GM23338 (cell line): Measurements from ENCODE around the gene ACSL4. TPM values are rescaled to one million over a fixed set of nuclear protein-coding genes. Genes with fewer than 3 reads are reported as not detected.

Experiments used
- ATAC-seq: fragments of 200-7000 bp; cut with Tn5 transposase; 3 replicates; pipeline ENCODE4 v1.9.1; 2020
- DNase-seq: peaks from one replicate; pipeline ENCODE4 v3.0.0-alpha.2; 2015; ENCODE audit warnings: low spot score
- H2AFZ ChIP-seq: fragments of 200-600 bp; sonication (generic); 2 replicates; pipeline ENCODE4 v1.8.0; 2016; ENCODE audit warnings: antibody characterized with exemption, mild to moderate bottlenecking, moderate library complexity
- H3F3A ChIP-seq: fragments of 200-600 bp; sonication (generic); replicated peaks from 2 replicates; pipeline ENCODE4 v1.8.0; 2017; ENCODE audit warnings: antibody characterized with exemption, mixed run types, low read depth
- H3K27ac ChIP-seq: fragments of 200-600 bp; sonication (generic); 2 replicates; pipeline ENCODE4 v1.6.1; 2016; ENCODE audit warnings: low read depth
- H3K27me3 ChIP-seq: fragments of 200-600 bp; sonication (generic); 2 replicates; pipeline ENCODE4 v1.8.0; 2016; ENCODE audit warnings: mild to moderate bottlenecking, mixed run types, moderate library complexity; ENCODE audit not compliant: insufficient read depth
- H3K36me3 ChIP-seq: fragments of 200-600 bp; sonication (generic); 2 replicates; pipeline ENCODE4 v1.8.0; 2016; ENCODE audit warnings: mild to moderate bottlenecking; ENCODE audit not compliant: insufficient read depth
- H3K4me1 ChIP-seq: fragments of 200-600 bp; sonication (generic); 2 replicates; pipeline ENCODE4 v1.8.0; 2016; ENCODE audit warnings: mild to moderate bottlenecking, moderate library complexity; ENCODE audit not compliant: insufficient read depth
- H3K4me2 ChIP-seq: fragments of 200-600 bp; sonication (generic); 2 replicates; pipeline ENCODE4 v1.7.1; 2017; ENCODE audit warnings: mixed run types
- H3K4me3 ChIP-seq: fragments of 200-600 bp; sonication (generic); 2 replicates; pipeline ENCODE4 v1.6.1; 2016; ENCODE audit warnings: mixed run types
- H3K79me2 ChIP-seq: fragments of 200-600 bp; sonication (generic); replicated peaks from 2 replicates; pipeline ENCODE4 v1.8.0; 2017; ENCODE audit warnings: mild to moderate bottlenecking; ENCODE audit not compliant: insufficient read depth
- H3K9me2 ChIP-seq: fragments of 200-600 bp; sonication (generic); 2 replicates; pipeline ENCODE4 v1.8.0; 2017; ENCODE audit not compliant: insufficient read depth
- H4K20me1 ChIP-seq: fragments of 200-600 bp; sonication (generic); replicated peaks from 2 replicates; pipeline ENCODE4 v1.8.0; 2017; ENCODE audit warnings: mild to moderate bottlenecking; ENCODE audit not compliant: insufficient read depth
- H3K27ac Mint-ChIP-seq: 2 replicates; pipeline ENCODE4 v1.8.0; 2020; ENCODE audit warnings: inconsistent platforms, mild to moderate bottlenecking, moderate library complexity, mixed read lengths
- H3K27me3 Mint-ChIP-seq: 3 replicates; pipeline ENCODE4 v1.8.0; 2022; ENCODE audit warnings: low read depth, mild to moderate bottlenecking, moderate library complexity, mixed read lengths, inconsistent platforms; ENCODE audit not compliant: insufficient read depth, poor library complexity
- H3K36me3 Mint-ChIP-seq: 3 replicates; pipeline ENCODE4 v1.8.0; 2021; ENCODE audit warnings: low read depth, mild to moderate bottlenecking, inconsistent platforms, moderate library complexity, mixed read lengths
- H3K4me1 Mint-ChIP-seq: 3 replicates; pipeline ENCODE4 v1.8.0; 2020; ENCODE audit warnings: mild to moderate bottlenecking, inconsistent platforms, mixed read lengths
- H3K4me3 Mint-ChIP-seq: 3 replicates; pipeline ENCODE4 v1.8.0; 2021; ENCODE audit warnings: moderate library complexity, mild to moderate bottlenecking, inconsistent platforms, mixed read lengths
- H3K9me3 Mint-ChIP-seq: 3 replicates; pipeline ENCODE4 v1.8.0; 2020; ENCODE audit warnings: moderate library complexity, mild to moderate bottlenecking, inconsistent platforms, mixed read lengths
- CREB1 ChIP-seq: fragments of 250-450 bp; sonication (Bioruptor Pico); IDR thresholded peaks from 2 replicates; pipeline ENCODE4 v1.5.0; 2020; ENCODE audit warnings: low read depth, mild to moderate bottlenecking, moderate library complexity
- CTCF ChIP-seq, 2 experiments: fragments of 200-600 bp in 1 of 2; sonication (generic) in 1 of 2; conservative IDR thresholded peaks; 2 replicates each; pipeline versions ENCODE4 v1.5.1 to v1.6.1; 2016 to 2017; ENCODE audit warnings: antibody characterized with exemption in 2 of 2, low read depth in 2 of 2, mild to moderate bottlenecking in 2 of 2, moderate library complexity in 1 of 2
- ETS1 ChIP-seq: IDR thresholded peaks from 2 replicates; pipeline ENCODE4 v1.6.1; 2016; ENCODE audit warnings: antibody characterized with exemption
- EZH2phosphoT487 ChIP-seq: fragments of 200-600 bp; sonication (generic); IDR thresholded peaks from one replicate; pipeline ENCODE4 v1.8.1; 2018; ENCODE audit warnings: antibody characterized with exemption; ENCODE audit not compliant: unreplicated experiment
- NANOG ChIP-seq: IDR thresholded peaks from 2 replicates; pipeline ENCODE4 v1.6.1; 2016; ENCODE audit warnings: antibody characterized with exemption, borderline replicate concordance
- REST ChIP-seq: IDR thresholded peaks from one replicate; pipeline ENCODE4 v1.6.1; 2018; ENCODE audit warnings: antibody characterized with exemption; ENCODE audit not compliant: unreplicated experiment
- STAT1 ChIP-seq: IDR thresholded peaks from one replicate; pipeline ENCODE4 v1.6.1; 2016; ENCODE audit warnings: antibody characterized with exemption; ENCODE audit not compliant: unreplicated experiment
- ZNF114 ChIP-seq: fragments of 250-450 bp; sonication (Bioruptor Pico); IDR thresholded peaks from 2 replicates; pipeline ENCODE4 v1.5.0; 2020; ENCODE audit warnings: mild to moderate bottlenecking, moderate library complexity
- ZNF331 ChIP-seq: fragments of 250-450 bp; sonication (Bioruptor Pico); IDR thresholded peaks from 2 replicates; pipeline ENCODE4 v1.5.0; 2020; ENCODE audit warnings: low read depth, mild to moderate bottlenecking, moderate library complexity
- polyA plus RNA-seq: library from polyadenylated mRNA; unstranded; fragments of >200 nt; fragmentation: Nextera tagmentation; extraction: Ambion mirVana; gene quantifications from 2 replicates; pipeline ENCODE4 v1.2.1, GENCODE V29; 2016
- total RNA-seq: library from RNA; depleted of rRNA; stranded (reverse); fragments of >200 nt; shearing (Covaris generic); gene quantifications from 2 replicates; pipeline ENCODE4 v1.2.3, GENCODE V29; 2014

The ACSL4 gene
- total and polyA plus RNA-seq, 2 experiments from 2014 or later = 17.8 to 76.3 TPM

- no peaks in the 10 kb centered on the region for H3K4me1 Mint-ChIP-seq
- Histone ChIP-seq H3K9me2 (no peaks in the 10 kb centered on the region), H3F3A (no peaks in the 10 kb centered on the region), H3K4me1 (no peaks in the 10 kb centered on the region), H2AFZ (no peak overlapping the region), H3K4me2 (no peak overlapping the region), H3K27ac (no peak overlapping the region), H3K27me3 (no peaks in the 10 kb centered on the region), H4K20me1 (no peaks in the 10 kb centered on the region), H3K4me3 (no peak overlapping the region), H3K36me3 (no peaks in the 10 kb centered on the region), H3K79me2 (0 out of 2 replicates have a peak, but pooled peaks cover 2% of the 10 kb centered on the region)
- TF ChIP-seq STAT1 (no peak), EZH2phosphoT487 (no peak), CREB1 (CRISPR knock-in tag) (no peak), CTCF (conservative IDR thresholded peaks at IDR 0.05; ENCODE audit: low read depth in 2 of 2) (no peak), NANOG (no peak), REST (no peak)
- no peaks in the 10 kb centered on the region for H3K9me3 Mint-ChIP-seq
- H3K4me3 Mint-ChIP-seq = no peak overlapping the region
- ATAC-seq (no peak), DNase-seq (no peak)
- H3K27me3 Mint-ChIP-seq = no peaks in the 10 kb centered on the region
- no peak overlapping the region for H3K27ac Mint-ChIP-seq
- H3K36me3 Mint-ChIP-seq = 0 out of 3 replicates have a peak, but pooled peaks cover 2% of the 10 kb centered on the region
Measured at GRCh38 chrX:109681475-109682081, 51.5 kb downstream of the ACSL4 start.

DNA sequence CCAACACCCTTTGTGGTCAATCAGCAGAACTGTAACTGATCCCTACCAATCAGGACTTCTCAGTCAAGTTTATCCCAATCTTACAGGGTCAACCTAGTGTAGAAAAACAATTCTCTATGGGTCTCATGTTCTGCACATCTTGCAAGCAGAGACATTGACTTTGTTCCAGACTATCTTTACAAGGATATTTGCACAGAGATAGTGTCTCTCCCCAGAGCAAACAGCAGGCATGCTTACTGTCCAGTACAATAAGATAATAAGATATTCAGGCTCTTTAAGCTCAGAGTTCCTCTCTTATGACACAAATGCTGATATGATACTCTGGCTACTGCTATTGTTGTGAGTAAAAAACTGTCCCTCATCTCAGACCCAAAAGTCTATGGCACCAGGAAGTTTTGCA lies 53.2 kb downstream of the ACSL4 start:
- Mint-ChIP-seq H3K4me1 (no peaks in the 10 kb centered on the region), H3K27me3 (no peaks in the 10 kb centered on the region), H3K4me3 (no peak overlapping the region), H3K9me3 (no peaks in the 10 kb centered on the region), H3K36me3 (peaks cover 8% of the 10 kb centered on the region; the same call in 2 of the 3 replicates), H3K27ac (no peak overlapping the region)
- H3F3A ChIP-seq = no peaks in the 10 kb centered on the region
- no peak overlapping the region for H3K27ac ChIP-seq
- no peaks in the 10 kb centered on the region for H3K79me2 ChIP-seq
- no peak for ATAC-seq
- TF ChIP-seq EZH2phosphoT487 (no peak), ZNF114 (CRISPR knock-in tag) (no peak), ETS1 (no peak), ZNF331 (CRISPR knock-in tag) (no peak)
- H3K4me2 ChIP-seq = no peak overlapping the region
- DNase-seq = no peak
- no peak overlapping the region for H3K4me3 ChIP-seq
- H3K4me1 ChIP-seq = no peaks in the 10 kb centered on the region
- H4K20me1 ChIP-seq = no peaks in the 10 kb centered on the region
- H3K36me3 ChIP-seq = 0 out of 2 replicates have a peak, but pooled peaks cover 4% of the 10 kb centered on the region
- H3K9me2 ChIP-seq = no peaks in the 10 kb centered on the region
- H3K27me3 ChIP-seq = no peaks in the 10 kb centered on the region
- no peak overlapping the region for H2AFZ ChIP-seq
